HepG2 (cell line): ENCODE measurements around the gene KDM2B. TPM values are rescaled to one million over a fixed set of nuclear protein-coding genes. Genes with fewer than 3 reads are reported as not detected.

Source experiments
- ATAC-seq: fragments of 200-7000 bp; cut with Tn5 transposase; 3 replicates; pipeline ENCODE4 v1.9.1; 2020; ENCODE audit warnings: mild to moderate bottlenecking, moderate library complexity
- BruUV-seq: library from RNA; stranded (reverse); fragments of 400-500 nt; replicated peaks from 2 replicates; lab custom pipeline; 2021; lab: Mats Ljungman, UMichigan
- CTCF ChIA-PET: fragments of 300-600 bp; formaldehyde crosslinking; extraction: SDS; loops from one replicate; lab custom pipeline; 2021; ENCODE audit warnings: low total read pairs, inconsistent platforms, low intra/inter-chr PET ratio; lab: Yijun Ruan, JAX
- POLR2A ChIA-PET: fragments of 350-600 bp; sonication (Branson Sonifier 250); formaldehyde crosslinking; loops from one replicate; lab custom pipeline; 2020; ENCODE audit warnings: antibody characterized with exemption, inconsistent platforms; lab: Yijun Ruan, JAX
- DNase-seq: peaks from one replicate; pipeline ENCODE4 v3.0.0-alpha.2; 2015; ENCODE audit warnings: low spot score
- FAIRE-seq: peaks from 3 replicates; lab custom pipeline; 2011; peaks lifted over from hg19 to GRCh38; lab: Jason Lieb, UNC
- H2AFZ ChIP-seq: one replicate; pipeline ENCODE4 v1.6.1; 2011; ENCODE audit warnings: low read length, inconsistent platforms
- H3K27ac ChIP-seq: fragments of 300-600 bp; 3 replicates; pipeline ENCODE4 v1.8.0; 2011; ENCODE audit warnings: mixed run types, mild to moderate bottlenecking, mixed read lengths, low read length, inconsistent platforms; ENCODE audit not compliant: insufficient read depth; ENCODE audit errors: extremely low read length
- H3K27me3 ChIP-seq, 2 experiments: fragments of 200-600 bp in 1 of 2; 2 replicates in 1 of 2; 3 replicates in 1 of 2; pipeline versions ENCODE4 v1.6.0 to v1.8.0; 2011; ENCODE audit warnings: low read length in 2 of 2, mild to moderate bottlenecking in 2 of 2, moderate library complexity in 2 of 2, inconsistent platforms in 1 of 2; ENCODE audit not compliant: insufficient read depth in 2 of 2, control insufficient read depth in 1 of 2
- H3K36me3 ChIP-seq, 2 experiments: fragments of 200-600 bp in 1 of 2; replicated peaks in 1 of 2; 2 replicates in 1 of 2; 3 replicates in 1 of 2; pipeline versions ENCODE4 v1.5.1 to v1.8.0; 2011; ENCODE audit warnings: low read length in 2 of 2, inconsistent platforms in 1 of 2; ENCODE audit not compliant: insufficient read depth in 2 of 2, control insufficient read depth in 1 of 2
- H3K4me1 ChIP-seq: 2 replicates; pipeline ENCODE4 v1.5.1; 2012; ENCODE audit warnings: low read length, inconsistent platforms; ENCODE audit not compliant: insufficient read depth
- H3K4me2 ChIP-seq: 2 replicates; pipeline ENCODE4 v1.6.0; 2011; ENCODE audit warnings: low read depth, low read length, inconsistent platforms
- H3K4me3 ChIP-seq, 3 experiments: fragments of 200-600 bp in 1 of 3; sonication (generic), shearing (Covaris generic) in 1 of 3; replicated peaks in 1 of 3; 2 replicates each; pipeline ENCODE4 v1.5.1; 2011 to 2016; ENCODE audit warnings: low read length in 3 of 3, inconsistent platforms in 2 of 3, low read depth in 2 of 3, mild to moderate bottlenecking in 2 of 3, control low read depth in 1 of 3, mixed read lengths in 1 of 3; ENCODE audit not compliant: insufficient read depth in 1 of 3
- H3K79me2 ChIP-seq: one replicate; pipeline ENCODE4 v1.6.1; 2011; ENCODE audit warnings: low read length, inconsistent platforms; ENCODE audit not compliant: insufficient read depth
- H3K9ac ChIP-seq: 2 replicates; pipeline ENCODE4 v1.6.0; 2011; ENCODE audit warnings: mild to moderate bottlenecking, low read depth, low read length, inconsistent platforms; ENCODE audit not compliant: insufficient read depth
- H3K9me3 ChIP-seq: 2 replicates; pipeline ENCODE4 v1.5.1; 2012; ENCODE audit warnings: mild to moderate bottlenecking, low read length
- H4K20me1 ChIP-seq: 2 replicates; pipeline ENCODE4 v1.6.0; 2011; ENCODE audit warnings: inconsistent platforms, mild to moderate bottlenecking, low read length, moderate library complexity; ENCODE audit not compliant: insufficient read depth
- AHR ChIP-seq: IDR thresholded peaks from 2 replicates; pipeline ENCODE4 v1.6.1; 2018; ENCODE audit warnings: missing genetic modification reagents, missing compliant biosample characterization
- HMGA1 ChIP-seq: sonication (generic); formaldehyde crosslinking; conservative IDR thresholded peaks from 2 replicates; pipeline ENCODE4 v1.4.0; 2020; ENCODE audit warnings: missing genetic modification reagents
- NCOA1 ChIP-seq: sonication (generic); formaldehyde crosslinking; IDR thresholded peaks from 2 replicates; pipeline ENCODE4 v1.9.0; 2021; ENCODE audit warnings: missing genetic modification reagents
- PLRG1 ChIP-seq: fragments of 450-650 bp; conservative IDR thresholded peaks from 2 replicates; pipeline ENCODE4 v1.6.1; 2016
- SAFB2 ChIP-seq: sonication (generic); formaldehyde crosslinking; IDR thresholded peaks from 2 replicates; pipeline ENCODE4 v1.5.1; 2020; ENCODE audit warnings: missing genetic modification reagents, low read depth, mild to moderate bottlenecking, borderline replicate concordance
- SATB2 ChIP-seq: sonication (generic); formaldehyde crosslinking; IDR thresholded peaks from 2 replicates; pipeline ENCODE4 v1.5.0; 2020; ENCODE audit warnings: missing genetic modification reagents
- SRF ChIP-seq: IDR thresholded peaks from 2 replicates; pipeline ENCODE4 v1.6.1; 2011; ENCODE audit warnings: mild to moderate bottlenecking, low read depth, low read length, moderate library complexity
- ZMYM2 ChIP-seq: sonication (generic); formaldehyde crosslinking; IDR thresholded peaks from 2 replicates; pipeline ENCODE4 v1.8.0; 2022; ENCODE audit warnings: mild to moderate bottlenecking, missing genetic modification reagents
- ZMYM3 ChIP-seq: sonication (generic); formaldehyde crosslinking; IDR thresholded peaks from 2 replicates; pipeline ENCODE4 v1.5.1; 2020; ENCODE audit warnings: mild to moderate bottlenecking, missing genetic modification reagents
- ZNF3 ChIP-seq: IDR thresholded peaks from 2 replicates; pipeline ENCODE4 v1.7.0; 2017; ENCODE audit warnings: inconsistent platforms
- ZNF510 ChIP-seq: sonication (generic); formaldehyde crosslinking; IDR thresholded peaks from 2 replicates; pipeline ENCODE4 v1.4.0; 2020; ENCODE audit warnings: low read depth, mild to moderate bottlenecking, missing genetic modification reagents
- WGBS: methylation state at CpG from one replicate; pipeline ENCODE4 v1.1.6; 2017; ENCODE audit warnings: low lambda C conversion rate; 5-methylcytosine and 5-hydroxymethylcytosine counted together
- in situ Hi-C: cut with HindIII; loops from 2 replicates; pipeline ENCODE4 v1.10.0; 2017; ENCODE audit warnings: low pct_unique_long_range_greater_than_20kb; ENCODE audit not compliant: extremely low pct_ligation_motif_present
- intact Hi-C: fragments of 100-400 bp; cut with micrococcal nuclease; formaldehyde crosslinking; loops from one replicate; pipeline ENCODE4 v1.10.0; 2022; ENCODE audit not compliant: unreplicated experiment
- polyA plus RNA-seq, 8 experiments: library from polyadenylated mRNA; depleted of rRNA in 3 of 8; stranded (reverse) in 7 of 8; unstranded in 1 of 8; fragments of >200 nt; fragmentation: Illumina TruSeq in 4 of 8; extraction: Trizol in 4 of 8; gene quantifications; 2 replicates each; pipeline versions ENCODE4 v1.2.1 to v1.2.3, GENCODE V29; 2011 to 2016; ENCODE audit warnings: low read depth in 4 of 8, missing spikeins in 1 of 8, mixed read lengths in 1 of 8; ENCODE audit not compliant: insufficient read depth in 1 of 8
- total RNA-seq, 5 experiments: library from RNA; depleted of rRNA; stranded (reverse); fragments of >200 nt; fragmentation: Illumina TruSeq; extraction: Trizol; gene quantifications; 2 replicates each; pipeline ENCODE4 v1.2.3, GENCODE V29; 2016; ENCODE audit warnings: low read depth in 1 of 5
- TF ChIP-seq, protein P1 (sequence below): IDR thresholded peaks from 2 replicates; pipeline ENCODE4 v1.6.1; 2016; ENCODE audit warnings: control low read depth
- TF ChIP-seq, protein P2 (sequence below): sonication (generic); formaldehyde crosslinking; conservative IDR thresholded peaks from 2 replicates; pipeline ENCODE4 v1.8.0; 2022; ENCODE audit warnings: missing genetic modification reagents

The KDM2B gene
- total and polyA plus RNA-seq, 2 of the 13 experiments (the other 11 are each of a cell fraction or from before 2014, with no cell fraction given): 17.5 to 26.1 TPM

DNA sequence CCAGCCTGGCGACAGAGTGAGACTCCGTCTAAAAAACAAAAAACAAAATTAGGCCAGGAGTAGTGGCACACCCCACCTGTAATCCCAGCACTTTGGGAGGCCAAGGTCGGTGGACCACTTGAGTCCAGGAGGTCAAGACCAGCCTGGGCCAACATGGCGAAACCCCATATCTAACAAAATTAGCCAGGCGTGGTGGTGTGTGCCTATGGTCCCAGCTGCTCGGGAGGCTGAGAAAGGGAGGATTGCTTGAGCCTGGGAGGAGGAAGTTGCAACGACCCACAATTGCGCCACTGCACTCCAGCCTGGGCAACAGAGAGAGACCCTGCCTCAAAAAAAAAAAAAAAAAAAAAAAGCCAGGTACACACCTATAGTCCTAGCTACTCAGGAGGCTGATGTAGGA lies 37.0 kb downstream of the KDM2B start:
- no peak overlapping the region for H3K4me3 ChIP-seq
- DNase-seq (no peak), FAIRE-seq (no peak), ATAC-seq (no peak)
- H3K27me3 ChIP-seq: no peaks in the 10 kb centered on the region
- H3K9ac ChIP-seq: no peak overlapping the region
- in situ Hi-C loops (no loop called here), intact Hi-C loops (no loop called here)
- no TSS peak for BruUV-seq
- H3K4me1 ChIP-seq: peaks cover 20% of the 10 kb centered on the region
- no peak overlapping the region for H3K27ac ChIP-seq
- H2AFZ ChIP-seq: no peak overlapping the region
- WGBS: 81% methylated on average over 8 of the region's 8 CpGs
- no peak overlapping the region for H3K4me2 ChIP-seq
- peaks cover 4 to 10% of the 10 kb centered on the region in 2 experiments; a peak in 2 of 5 replicates for H3K36me3 ChIP-seq
- H4K20me1 ChIP-seq: no peaks in the 10 kb centered on the region
- CTCF ChIA-PET: no interaction called here
- no peaks in the 10 kb centered on the region for H3K9me3 ChIP-seq
- no peaks in the 10 kb centered on the region for H3K79me2 ChIP-seq
- POLR2A ChIA-PET: no interaction called here
- TF ChIP-seq ZNF510: no peak
- no peak for TF ChIP-seq SRF
- no peak for TF ChIP-seq SAFB2 (CRISPR knock-in tag)
- TF ChIP-seq PLRG1: no peak
- no peak for TF ChIP-seq ZMYM3 (CRISPR knock-in tag)
- no peak for TF ChIP-seq NCOA1 (CRISPR knock-in tag)
- TF ChIP-seq SATB2 (CRISPR knock-in tag): no peak
- TF ChIP-seq HMGA1 (CRISPR knock-in tag): no peak
- TF ChIP-seq, protein P1, sequence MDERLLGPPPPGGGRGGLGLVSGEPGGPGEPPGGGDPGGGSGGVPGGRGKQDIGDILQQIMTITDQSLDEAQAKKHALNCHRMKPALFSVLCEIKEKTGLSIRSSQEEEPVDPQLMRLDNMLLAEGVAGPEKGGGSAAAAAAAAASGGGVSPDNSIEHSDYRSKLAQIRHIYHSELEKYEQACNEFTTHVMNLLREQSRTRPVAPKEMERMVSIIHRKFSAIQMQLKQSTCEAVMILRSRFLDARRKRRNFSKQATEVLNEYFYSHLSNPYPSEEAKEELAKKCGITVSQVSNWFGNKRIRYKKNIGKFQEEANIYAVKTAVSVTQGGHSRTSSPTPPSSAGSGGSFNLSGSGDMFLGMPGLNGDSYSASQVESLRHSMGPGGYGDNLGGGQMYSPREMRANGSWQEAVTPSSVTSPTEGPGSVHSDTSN (CRISPR knock-in tag): no peak
- no peak for TF ChIP-seq AHR
- TF ChIP-seq ZMYM2: no peak
- no peak for TF ChIP-seq ZNF3
- TF ChIP-seq, protein P2, sequence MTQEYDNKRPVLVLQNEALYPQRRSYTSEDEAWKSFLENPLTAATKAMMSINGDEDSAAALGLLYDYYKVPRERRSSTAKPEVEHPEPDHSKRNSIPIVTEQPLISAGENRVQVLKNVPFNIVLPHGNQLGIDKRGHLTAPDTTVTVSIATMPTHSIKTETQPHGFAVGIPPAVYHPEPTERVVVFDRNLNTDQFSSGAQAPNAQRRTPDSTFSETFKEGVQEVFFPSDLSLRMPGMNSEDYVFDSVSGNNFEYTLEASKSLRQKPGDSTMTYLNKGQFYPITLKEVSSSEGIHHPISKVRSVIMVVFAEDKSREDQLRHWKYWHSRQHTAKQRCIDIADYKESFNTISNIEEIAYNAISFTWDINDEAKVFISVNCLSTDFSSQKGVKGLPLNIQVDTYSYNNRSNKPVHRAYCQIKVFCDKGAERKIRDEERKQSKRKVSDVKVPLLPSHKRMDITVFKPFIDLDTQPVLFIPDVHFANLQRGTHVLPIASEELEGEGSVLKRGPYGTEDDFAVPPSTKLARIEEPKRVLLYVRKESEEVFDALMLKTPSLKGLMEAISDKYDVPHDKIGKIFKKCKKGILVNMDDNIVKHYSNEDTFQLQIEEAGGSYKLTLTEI: no peak
